SIG-M5 treated with dmso at 0.1 percent for 504 hours (cell line): ENCODE data around the gene RHBG.
"Not testable (repeated sequence)": the region's sequence is repeated elsewhere in the genome, so short reads cannot be mapped to it uniquely, and the experiment has no call there.

Experiments used
- DNase-seq: peaks from one replicate; lab custom pipeline; 2025; ENCODE audit not compliant: unreplicated experiment; lab: John Stamatoyannopoulos, UW

Gene RHBG

DNA sequence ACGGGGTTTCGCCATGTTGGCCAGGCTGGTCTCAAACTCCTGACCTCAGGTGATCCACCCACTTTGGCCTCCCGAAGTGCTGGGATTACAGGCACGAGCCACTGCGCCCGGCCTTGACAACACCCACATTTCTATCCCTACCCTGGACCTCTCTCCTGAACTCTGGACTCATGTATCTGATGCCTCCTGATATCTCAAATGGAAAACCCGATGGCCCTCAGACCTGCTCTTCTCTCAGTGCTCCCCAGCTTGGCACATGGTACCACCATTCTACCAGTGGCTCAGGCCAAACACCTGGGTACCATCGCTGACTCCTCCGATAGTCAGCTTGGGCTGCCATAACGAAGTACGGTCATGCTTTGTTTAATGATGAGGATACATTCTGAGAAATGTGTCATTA, 8.5 kb upstream of the RHBG start:
- no peak for DNase-seq

DNA sequence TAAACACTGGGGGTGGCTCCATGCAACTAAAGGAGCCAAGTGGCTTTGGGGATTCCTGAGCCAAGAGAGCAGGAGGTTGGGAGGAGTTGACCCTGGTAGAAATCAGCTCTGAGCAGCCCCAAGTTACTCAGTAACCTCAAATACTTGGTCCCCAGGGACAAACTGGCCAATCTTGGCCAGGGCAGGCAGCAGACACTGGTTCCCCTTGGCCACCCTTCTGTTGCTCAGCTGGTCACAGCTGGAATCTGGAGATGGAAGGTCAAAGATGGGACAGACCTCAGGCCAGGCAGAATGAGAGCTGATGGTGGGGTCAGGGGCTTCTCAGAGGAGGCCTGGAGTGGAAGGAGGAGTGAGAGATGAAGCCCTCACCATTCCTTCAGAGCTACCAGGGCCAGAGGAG, 3.3 kb upstream of the RHBG start:
- DNase-seq: no peak

DNA sequence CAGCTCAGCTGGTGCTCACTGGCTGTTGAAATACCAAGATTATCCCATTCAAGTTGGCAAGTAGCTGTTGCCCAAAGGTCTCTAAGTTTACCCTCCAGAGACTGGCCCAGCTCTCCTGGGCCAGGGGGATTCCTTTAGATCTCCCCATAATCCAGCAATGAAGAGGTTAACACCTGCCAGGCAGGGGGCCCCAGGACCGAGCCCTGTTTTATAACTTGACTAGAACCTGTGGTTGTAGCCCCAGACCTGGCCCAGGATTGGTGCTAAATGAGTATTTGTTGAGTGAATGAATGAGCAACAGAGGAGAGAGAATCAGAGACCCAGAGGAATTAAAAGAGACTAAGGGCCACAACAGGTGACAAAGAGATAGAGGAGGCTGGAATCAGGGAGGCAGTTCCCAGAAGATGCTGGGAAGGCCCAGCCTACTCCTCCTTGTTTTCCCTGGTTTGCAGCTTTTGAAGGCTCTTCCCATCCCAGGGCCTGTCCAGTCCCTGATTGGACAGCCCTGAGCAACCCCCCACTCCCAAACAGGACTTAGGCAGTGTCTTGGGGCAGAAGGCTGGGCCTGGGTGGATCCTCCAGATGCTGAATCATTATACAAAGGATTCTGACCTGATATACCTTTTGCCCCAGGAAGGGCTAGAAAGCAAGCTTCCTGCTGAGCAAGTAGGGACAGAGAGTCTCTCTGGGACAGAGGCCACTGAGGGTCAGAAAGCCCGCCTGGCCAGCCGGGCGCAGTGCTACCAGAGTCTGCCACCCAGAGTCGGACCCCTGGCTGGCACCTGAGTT, 2.4 kb upstream of the RHBG start:
- DNase-seq: no peak

DNA sequence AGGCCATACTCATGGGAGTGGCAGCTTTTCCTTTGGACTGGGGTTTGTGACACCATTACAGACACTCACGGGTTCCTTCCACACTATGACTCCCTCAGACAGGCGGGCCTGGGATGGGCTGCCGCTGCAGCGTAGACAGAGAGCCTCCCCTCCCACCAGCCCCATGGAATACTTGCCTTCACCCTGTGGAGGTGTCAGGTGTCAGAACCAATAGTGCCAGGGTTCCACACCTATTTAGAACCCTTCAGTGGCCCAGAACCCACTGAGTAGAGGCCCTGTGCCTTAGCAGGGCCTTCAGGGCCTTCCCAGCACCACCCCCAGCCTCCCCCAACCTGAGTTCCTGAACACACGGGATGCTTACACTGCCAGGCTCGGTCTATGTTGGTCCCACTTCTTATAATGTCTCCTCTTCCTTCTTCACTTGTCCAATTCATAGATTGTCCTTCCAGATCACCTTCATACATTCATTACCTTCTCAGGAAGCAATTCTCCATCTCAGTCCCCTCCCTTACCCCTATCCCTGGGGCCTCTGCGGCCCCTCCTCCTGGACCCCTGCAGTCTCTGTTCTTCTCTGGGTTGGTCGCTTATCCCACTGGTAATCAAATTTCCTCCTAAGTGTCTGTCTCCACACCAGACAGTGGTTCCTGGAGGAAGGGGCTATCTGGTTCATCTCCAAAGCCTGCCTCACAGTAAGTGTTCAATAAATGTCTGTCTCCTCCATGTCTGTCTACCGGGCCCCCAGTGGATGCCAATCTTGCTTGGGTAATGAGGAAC, 1.4 kb upstream of the RHBG start:
- no peak for DNase-seq

DNA sequence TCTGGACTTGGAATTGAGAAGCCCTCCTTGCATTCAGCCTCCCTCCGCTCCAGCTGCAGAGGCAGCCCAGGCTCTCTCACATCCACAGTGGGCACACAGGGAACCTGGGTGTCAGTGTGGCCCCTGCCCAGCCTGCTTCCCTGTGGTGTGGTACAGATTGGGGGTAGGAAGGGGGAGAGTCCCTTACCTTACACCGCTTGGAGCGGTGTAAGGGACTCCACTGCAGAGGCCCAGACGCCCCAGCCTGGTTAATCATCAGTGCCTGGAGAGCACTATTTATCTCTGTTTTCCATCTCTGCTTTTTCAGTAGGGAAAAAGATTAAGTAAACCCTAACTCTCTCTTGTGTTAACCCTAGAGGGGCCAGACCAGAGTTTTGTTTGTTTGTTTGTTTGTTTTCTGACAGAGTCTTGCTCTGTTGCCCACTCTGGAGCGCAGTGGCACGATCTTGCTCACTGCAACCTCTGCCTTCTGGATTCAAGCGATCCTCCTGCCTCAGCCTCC, 803 bp upstream of the RHBG start:
- no peak for DNase-seq

DNA sequence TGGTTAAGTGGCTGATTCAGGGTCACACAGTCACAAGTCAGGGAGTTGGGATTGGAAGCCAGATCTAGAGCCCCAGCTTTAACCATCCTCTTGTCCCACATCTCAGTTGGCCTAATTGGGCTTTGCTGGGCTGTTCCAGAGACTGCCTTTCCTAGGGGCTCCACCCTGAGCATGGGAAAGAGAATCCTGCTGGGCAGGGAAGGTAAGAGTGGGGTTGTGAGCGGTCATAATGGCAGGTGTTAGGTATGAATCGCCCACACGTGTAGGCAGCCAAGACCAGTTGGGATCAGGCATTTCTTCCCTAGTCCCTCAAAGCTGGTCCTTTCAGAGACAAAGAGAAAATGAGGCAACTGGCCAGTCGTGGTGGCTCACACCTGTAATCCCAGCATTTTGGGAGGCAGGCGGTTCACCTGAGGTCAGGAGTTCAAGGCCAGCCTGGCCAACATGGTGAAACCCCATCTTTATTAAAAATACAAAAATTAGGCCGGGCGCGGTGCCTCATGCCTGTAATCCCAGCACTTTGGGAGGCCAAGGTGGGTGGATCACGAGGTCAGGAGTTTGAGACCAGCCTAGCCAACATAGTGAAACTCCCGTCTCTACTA, 775 bp downstream of the RHBG start:
- DNase-seq: not testable (repeated sequence)

DNA sequence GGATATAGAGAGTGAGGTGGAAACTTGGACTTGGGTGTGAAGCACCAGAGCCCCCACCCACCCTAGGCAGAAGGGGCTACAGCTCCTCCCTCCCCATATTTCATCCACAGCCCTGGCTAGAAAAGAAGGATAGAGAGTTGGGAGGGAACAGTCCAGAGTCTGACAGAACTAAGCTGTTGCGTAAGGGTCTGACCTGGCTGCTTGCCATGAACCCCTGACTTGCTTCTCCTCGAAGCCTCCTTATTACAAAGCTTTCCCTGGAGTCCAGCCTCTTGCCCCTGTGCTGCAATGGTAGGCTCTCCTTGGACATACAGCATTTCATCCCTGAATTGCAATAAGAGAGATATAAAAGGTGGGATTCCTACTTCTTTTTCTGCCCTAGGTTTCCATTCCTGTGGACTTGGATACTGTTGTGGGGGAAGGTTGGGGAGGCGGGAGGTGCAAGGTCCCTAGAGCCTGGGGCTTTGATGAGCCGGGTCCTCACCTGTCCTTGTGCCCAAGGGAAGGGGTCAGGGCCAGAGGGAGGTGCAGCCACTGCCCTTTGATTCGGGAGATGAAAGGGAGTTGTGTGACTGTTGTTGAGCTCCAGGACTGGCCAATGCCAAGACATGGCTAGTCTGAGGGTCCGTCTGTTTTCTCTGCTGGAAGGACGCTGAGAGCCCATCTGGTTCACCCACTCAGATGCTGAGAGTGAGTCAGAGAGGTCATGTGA, 2.7 kb downstream of the RHBG start:
- peak; percentile 72 for DNase-seq

DNA sequence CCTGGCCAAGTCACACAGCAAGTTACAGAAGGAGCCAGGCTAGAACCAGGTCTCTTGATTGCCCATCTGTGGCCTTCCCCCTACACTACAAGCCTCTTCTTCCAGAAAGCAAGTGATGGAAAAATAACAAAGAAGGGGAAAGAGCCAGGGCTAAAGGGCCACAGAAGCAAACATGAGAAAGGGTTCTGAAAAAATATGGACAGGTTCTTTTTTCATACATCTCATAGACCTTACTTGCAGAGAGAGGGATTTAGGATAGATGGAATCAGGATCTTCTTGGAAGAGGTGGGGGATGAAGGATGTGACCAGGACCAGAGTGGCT, 3.2 kb downstream of the RHBG start:
- no peak for DNase-seq

DNA sequence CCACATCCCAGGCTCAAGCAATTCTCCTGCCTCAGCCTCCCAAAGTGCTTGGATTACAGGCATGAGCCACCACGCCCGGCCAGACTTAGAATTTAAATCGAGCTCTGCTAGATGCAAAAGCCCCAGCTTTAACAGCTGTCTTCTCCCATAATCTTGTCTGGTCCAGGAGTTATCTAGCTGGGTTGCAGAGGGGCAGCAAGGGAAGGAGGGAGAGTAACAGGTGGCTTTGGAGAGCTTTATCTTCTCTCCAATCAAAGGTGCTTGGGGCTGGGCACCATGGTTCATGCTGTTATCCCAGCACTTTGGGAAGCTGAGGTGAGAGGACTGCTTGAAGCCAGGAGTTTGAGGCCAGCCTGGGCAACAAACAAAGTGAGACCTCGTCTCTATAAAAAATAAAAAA, 3.9 kb downstream of the RHBG start:
- DNase-seq: no peak

DNA sequence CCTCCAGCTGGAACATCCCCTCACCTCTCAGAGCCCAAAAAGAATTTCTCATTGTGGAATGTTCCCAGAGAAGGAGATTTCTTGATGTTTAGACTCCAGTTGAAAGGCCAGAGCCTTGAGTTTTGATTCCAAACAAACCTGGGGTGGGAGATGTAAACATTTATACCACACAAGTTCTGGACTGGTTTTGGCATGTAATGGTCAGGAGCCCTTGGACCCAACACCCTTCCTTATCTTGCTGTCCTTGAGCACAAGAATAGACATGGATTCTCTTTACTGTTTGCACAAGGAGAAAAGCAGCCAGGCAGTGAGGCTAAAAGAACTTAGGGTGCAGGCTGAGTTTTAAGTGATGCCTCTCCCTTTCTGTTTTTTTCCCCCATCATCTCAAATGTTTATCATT, 4.5 kb downstream of the RHBG start:
- no peak for DNase-seq

DNA sequence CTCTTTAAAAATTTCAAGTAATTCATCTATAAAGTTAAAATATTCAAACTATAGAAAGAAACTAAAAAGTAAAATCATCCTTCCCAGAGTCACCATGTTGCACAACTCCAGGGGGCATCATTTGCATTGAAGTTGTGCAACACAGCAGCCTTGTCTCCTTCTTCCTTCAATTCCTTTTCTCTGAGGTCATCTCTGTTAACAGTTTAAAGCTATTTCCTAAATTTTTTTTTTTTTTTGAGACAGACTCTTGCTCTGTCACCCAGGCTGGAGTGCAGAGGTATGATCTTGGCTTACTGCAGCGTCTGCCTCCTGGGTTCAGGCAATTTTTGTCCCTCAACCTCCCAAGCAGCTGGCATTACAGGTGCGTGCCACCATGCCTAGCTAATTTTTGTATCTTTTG, 7.1 kb downstream of the RHBG start:
- DNase-seq: peak; percentile 75

DNA sequence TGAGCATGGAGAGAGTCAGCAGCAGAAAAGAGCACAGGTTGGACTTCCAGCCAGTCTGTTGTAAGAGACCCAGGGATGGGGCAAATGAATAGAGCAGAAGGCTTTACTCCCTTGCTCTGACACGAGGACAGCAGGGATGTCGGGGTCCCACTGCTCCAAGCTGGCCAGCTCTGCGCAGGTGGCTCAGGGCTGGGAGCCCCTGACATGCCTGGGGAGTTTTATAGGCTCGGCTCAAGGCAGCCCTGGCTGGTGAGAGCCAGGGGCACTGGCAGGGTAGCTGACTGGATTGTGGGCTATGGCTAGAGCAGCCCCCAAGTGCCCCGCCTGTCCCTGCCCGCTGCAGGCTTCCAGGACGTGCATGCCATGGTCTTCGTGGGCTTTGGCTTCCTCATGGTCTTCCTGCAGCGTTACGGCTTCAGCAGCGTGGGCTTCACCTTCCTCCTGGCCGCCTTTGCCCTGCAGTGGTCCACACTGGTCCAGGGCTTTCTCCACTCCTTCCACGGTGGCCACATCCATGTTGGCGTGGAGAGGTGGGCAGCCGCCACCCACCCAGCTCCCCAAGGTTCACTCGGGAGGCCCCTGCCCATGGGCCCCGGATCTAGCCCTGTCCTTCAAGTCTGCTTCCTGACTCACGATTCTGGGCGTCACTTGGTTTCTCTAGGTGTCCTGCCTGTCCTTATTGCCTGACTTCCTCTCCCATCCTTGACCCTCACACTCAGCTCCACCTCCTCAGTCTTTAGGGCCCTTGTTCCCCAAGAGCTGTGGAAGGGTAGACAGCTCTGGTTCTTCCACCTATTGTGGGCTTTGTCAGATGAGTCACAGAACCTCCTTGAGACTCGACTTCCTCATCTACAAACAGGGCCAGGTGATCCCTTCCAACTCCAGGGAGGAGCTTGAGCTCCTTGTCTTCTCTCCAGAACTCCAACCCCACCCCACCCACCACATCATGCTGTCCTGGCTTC, 8.2 kb downstream of the RHBG start:
- DNase-seq: no peak

DNA sequence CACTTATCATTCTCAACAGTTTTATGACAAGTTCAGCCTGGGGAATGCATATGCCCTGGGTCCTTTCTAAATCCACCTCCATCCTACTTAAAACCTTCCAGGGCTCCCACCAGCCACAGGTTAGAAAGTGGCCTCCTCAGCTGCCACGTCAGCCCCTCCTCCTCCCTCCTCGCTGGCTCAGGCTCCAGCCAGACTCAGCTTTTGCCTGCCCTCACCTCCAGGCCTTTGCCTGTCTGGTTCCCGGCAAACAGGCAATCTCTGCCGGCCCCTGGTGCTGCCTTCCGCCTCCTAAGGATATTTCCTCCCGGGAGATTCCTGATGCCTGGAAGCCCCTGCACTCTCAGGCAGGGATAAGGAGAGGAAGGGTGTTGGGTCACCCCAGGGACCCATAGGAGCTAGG, 9.5 kb downstream of the RHBG start:
- no peak for DNase-seq

DNA sequence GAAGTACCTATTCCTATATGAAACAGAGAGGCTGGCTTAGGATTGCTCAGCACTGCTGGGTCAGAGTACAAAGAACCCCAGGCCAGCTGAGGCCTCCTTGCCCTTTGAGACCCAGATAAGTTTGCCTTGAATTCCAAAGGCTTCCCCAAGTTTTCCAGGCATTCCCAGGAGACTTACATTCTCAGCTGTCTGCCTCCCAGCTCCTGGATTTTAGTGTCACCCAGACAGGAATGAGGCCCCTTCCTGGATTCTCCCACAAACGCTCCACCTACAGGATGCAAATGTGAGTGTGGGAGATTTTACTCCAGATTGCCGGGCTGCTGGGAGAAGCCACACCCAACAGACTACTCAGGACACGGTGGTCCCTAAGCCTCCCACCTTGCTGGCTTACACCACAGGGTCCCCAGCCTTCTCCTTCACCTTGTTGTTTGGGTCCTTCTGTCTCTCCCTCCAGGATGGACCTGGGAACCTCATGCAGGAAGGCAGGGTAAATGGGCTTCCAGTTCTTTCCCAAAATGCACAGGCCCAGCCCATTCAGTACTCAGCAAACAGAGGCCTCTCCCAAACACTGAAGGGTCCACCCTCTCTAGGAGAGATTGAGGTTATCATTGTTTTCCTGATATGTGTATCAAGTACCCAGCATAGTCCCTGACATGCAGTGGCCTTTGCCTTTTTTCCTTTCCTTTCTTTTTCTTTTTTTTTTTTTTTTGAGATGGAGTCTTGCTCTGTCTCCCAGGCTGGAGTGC, 10.6 kb downstream of the RHBG start:
- DNase-seq: no peak

DNA sequence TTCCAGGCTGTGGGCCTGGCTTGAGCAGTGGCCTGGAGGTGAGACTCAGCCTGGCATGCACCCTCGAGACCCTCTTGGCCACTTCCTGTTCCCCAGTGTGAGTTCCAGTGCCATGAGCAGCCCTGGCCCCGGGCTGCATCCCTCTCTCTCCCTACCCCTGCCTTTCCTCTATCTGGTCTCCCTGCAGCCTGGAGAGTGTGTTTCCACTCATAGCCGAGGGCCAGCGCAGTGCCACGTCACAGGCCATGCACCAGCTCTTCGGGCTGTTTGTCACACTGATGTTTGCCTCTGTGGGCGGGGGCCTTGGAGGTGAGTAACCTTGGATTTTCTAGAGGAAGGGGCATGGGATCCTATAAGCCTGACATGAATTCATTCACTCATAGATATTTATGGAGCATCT, 13.6 kb downstream of the RHBG start:
- no peak for DNase-seq

DNA sequence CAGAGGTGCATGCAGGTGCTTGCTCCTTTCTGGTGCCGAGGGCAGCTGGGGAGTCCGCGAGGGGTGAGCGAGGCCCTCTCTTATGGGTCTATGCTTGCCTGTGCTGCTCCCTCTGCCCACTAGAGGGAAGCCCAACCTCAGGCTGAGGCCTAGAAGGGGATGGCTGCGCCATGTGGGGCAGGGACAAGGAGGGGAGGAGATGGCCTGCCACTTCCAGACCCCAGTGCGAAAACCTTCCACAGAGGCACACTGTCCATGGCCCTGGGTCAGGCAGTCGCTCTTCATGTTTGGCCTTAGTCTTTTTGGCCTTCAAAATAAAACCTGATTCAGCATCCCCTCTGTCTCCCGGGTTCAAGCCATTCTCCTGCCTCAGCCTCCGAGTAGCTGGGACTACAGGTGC, 14.0 kb downstream of the RHBG start:
- peak; percentile 81 for DNase-seq

DNA sequence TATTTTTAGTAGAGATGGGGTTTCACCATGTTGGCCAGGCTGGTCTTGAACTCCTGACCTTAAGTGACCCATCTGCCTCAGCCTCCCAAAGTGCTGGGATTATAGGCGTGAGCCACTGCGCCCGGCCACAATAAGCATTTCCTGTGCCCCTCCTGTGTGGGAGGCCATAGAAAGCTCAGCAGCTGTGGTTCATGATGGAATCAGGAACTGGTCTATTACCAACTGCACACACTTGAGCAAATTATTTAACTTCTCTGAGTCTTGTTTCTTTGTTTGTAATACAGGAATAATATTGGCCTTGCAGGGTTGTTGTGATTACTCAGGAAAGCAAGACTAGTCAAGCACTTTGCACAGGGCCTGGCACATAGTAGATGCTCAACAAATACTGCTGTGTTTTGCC, 15.0 kb downstream of the RHBG start:
- no peak for DNase-seq

DNA sequence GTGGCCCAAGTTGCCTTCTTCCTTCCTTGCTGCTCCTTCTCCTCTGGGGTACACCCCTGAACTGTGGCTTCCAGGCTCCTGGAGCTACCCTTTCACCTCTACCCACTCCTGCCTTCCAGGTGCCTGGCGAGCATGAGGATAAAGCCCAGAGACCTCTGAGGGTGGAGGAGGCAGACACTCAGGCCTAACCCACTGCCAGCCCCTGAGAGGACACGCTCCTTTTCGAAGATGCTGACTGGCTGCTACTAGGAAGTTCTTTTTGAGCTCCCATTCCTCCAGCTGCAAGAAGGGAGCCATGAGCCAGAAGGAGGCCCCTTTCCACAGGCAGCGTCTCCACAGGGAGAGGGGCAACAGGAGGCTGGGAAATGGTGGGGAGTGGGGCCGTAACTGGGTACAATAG, 15.6 kb downstream of the RHBG start:
- no peak for DNase-seq

DNA sequence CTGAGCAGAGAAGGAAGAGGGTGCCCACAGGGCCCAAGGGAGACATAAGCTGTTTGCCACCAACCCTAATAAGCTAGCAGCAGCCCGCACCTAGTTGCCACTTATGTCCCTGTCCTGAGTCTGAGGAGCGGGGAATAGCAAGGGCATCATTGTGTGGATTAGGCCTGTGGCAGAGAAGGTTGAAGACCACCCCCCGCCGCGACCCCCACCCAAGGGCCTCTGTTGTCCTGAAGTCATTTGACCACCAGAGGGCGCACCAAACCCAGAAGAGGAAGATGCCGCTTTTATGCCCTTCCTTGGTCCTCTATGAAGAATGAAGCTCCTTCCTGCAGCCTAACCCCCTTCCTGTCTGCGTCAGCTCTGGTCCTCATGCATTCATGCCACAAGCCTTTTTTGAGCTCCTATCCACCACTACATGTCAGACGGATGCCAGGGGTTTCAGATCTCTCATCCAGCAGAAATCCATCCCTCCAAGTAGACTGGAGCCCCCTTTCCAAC, 16.6 kb downstream of the RHBG start:
- peak; percentile 85 for DNase-seq
